IMR-90 (cell line): ENCODE results near the gene PLCH1.

Experiments
- CEBPB ChIP-seq: IDR thresholded peaks from 2 replicates; pipeline ENCODE4 v1.6.1; 2012; ENCODE audit warnings: low read depth, low read length, improper control_type of control experiment
- FOS ChIP-seq: fragments of 150-350 bp; IDR thresholded peaks from 2 replicates; pipeline ENCODE4 v1.6.1; 2016; ENCODE audit warnings: low read depth, low read length
- TF ChIP-seq, protein P1 (sequence below): conservative IDR thresholded peaks from 2 replicates; pipeline ENCODE4 v1.5.1; 2012; ENCODE audit warnings: mild to moderate bottlenecking, low read depth, low read length, improper control_type of control experiment

DNA sequence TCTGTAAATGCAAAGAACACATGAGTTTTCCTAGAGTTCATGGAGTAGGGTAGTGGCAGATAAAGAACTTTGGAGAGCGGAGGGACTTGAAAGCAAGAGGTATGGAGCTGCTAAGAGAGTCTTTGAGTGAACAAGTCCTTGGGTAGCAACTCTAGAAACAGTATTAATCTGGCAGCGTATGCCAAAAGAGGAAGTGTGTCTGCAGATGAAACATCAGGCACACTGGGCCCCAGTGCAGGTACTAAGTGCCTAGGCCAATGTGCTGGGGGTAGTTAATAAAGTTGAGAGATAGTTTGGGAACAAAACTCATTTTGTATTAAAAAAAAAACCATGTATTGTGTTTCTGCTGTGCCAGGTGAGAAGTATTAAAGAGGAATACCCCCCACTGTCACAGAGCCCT is 228.4 kb downstream of the PLCH1 start:
- TF ChIP-seq CEBPB (no peak), FOS (no peak)
- TF ChIP-seq, protein P1, sequence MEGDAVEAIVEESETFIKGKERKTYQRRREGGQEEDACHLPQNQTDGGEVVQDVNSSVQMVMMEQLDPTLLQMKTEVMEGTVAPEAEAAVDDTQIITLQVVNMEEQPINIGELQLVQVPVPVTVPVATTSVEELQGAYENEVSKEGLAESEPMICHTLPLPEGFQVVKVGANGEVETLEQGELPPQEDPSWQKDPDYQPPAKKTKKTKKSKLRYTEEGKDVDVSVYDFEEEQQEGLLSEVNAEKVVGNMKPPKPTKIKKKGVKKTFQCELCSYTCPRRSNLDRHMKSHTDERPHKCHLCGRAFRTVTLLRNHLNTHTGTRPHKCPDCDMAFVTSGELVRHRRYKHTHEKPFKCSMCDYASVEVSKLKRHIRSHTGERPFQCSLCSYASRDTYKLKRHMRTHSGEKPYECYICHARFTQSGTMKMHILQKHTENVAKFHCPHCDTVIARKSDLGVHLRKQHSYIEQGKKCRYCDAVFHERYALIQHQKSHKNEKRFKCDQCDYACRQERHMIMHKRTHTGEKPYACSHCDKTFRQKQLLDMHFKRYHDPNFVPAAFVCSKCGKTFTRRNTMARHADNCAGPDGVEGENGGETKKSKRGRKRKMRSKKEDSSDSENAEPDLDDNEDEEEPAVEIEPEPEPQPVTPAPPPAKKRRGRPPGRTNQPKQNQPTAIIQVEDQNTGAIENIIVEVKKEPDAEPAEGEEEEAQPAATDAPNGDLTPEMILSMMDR, result no peak
